Fibroblast of skin of back (primary cell): ENCODE results near the gene SLC38A3.
"Not testable (repeated sequence)": the region's sequence is repeated elsewhere in the genome, so short reads cannot be mapped to it uniquely, and the experiment has no call there.

Source experiments
- DNase-seq: peaks from one replicate; pipeline ENCODE4 v3.0.0-alpha.2; 2013

Gene SLC38A3

GRCh38 chr3:50256978-50257890 lies 52.2 kb downstream of the SLC38A3 start:
- DNase-seq: no peak

- DNase-seq: no peak
Observed at GRCh38 chr3:50258029-50258680, 53.1 kb downstream of the SLC38A3 start.

- DNase-seq: no peak
Observed at GRCh38 chr3:50258979-50259378, 53.9 kb downstream of the SLC38A3 start.

GRCh38 chr3:50259432-50260026 lies 54.5 kb downstream of the SLC38A3 start:
- DNase-seq: no peak

GRCh38 chr3:50260027-50260941 lies 55.2 kb downstream of the SLC38A3 start:
- peak; percentile 88 for DNase-seq

DNA sequence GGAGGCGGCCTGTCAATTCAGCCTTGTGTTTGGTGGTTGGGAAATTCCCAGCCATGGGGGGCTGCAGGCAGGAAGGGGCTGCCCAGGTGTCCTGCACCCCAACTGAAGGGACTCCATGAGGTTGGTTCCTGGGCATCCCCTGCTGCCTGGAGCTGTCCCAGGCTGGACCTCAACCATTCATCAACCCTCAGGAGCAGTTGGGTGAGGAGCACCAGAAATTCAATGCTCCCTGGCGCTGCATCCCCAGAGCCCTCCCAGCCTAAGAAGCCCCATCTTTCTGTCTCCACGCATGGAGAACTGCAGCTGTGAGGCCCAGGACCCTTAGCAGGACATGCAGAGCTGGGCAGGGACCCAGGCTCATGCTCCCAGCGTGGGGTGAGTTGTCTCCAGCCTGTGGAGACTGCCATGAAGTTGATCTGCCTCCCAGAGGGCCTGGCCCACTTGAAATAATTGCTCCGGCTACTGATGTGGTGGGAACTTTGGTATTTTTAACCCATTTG lies 55.9 kb downstream of the SLC38A3 start:
- no peak for DNase-seq

DNA sequence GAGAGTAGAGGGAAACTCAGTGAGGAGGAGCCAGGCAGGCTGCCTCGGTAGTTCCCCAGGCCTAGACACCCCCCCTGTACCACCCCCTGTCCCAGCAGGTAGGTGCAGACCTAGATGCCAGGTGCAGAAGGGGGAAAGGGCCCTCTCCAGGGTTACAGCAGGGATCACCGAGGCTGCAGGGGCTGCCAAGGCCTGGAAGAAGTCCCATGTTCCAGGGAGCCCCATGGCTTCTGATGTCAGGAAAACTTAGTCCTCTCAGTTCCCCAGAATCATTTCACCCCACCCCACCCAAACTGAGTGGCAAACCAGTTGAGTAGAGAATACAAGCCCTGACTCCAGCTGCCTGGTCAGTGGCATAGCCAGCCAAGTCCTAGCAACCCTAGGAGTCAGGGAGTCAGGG lies 56.4 kb downstream of the SLC38A3 start:
- no peak for DNase-seq

- not testable (repeated sequence) for DNase-seq
Observed at GRCh38 chr3:50262200-50262599, 57.1 kb downstream of the SLC38A3 start.

GRCh38 chr3:50262778-50263177 lies 57.7 kb downstream of the SLC38A3 start:
- no peak for DNase-seq

DNA sequence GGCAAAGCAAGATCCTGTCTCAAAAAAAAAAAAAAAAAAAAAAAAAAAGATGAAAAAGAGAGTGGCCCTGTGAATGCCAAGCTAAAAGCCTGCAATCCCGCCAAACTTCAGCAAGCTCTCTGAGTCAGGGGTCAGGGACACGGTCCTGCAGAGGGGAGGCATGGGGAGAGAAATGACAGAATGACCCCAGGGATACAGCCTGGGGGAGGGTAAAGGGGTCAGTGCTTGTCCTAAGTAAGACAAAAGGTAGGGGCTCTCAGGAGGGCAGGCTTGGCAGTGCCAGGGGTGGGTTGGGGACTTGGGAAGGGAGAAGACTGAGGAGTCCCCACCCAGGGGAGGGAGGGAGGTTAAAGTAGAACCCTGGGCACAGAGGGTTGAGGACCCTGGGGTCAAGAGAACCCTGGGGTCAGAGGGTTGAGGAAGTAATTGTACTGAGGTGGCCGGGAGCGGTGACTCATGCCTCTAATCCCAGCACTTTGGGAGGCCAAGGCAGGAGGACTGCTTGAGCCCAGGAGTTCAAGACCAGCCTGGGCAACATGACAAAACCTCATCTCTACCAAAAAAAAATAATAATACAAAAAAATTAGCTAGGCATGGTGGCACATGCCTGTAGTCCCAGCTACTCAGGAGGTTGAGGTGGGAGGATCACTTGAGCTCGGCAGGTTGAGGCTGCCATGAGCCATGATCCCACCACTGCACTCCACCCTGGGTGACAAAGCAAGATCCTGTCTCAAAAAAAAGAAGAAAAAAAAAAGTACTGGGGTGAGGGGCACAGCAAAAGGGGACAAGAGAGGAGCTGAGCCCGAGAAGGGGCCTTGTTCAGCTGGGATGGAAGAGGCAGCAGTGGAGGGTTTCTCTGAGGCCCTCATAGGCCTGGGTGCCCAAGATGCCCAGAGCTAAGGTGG lies 58.7 kb downstream of the SLC38A3 start:
- DNase-seq: no peak

DNA sequence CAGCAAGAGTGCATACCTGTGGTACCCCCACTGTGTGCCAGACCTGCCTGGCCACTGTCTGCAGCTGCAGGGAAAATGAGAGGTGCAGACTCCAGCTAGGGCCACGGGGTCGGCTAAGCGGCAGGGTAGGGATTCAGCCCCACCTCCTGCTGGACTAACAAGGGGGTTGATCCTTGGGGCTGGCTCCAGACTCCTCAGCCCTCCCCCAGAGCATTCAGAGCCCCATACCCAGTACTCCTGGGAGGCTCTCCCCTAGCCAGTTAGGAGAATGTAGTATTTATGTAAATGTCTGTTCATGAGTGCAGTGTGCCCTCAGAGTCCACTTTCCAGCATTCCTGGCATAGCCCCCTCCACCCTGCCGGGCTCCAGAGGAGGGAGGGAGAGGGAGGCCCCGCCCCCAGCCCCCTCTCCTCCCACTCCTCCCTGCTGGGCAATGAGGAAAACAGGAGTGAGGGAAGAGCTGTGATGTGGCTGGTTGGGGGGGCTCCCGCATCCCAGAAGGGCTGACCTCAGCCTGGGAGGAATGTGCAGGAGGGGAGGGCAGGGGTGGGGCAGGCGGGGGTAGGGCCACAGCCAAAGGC lies 59.4 kb downstream of the SLC38A3 start:
- peak; percentile 98 for DNase-seq

DNA sequence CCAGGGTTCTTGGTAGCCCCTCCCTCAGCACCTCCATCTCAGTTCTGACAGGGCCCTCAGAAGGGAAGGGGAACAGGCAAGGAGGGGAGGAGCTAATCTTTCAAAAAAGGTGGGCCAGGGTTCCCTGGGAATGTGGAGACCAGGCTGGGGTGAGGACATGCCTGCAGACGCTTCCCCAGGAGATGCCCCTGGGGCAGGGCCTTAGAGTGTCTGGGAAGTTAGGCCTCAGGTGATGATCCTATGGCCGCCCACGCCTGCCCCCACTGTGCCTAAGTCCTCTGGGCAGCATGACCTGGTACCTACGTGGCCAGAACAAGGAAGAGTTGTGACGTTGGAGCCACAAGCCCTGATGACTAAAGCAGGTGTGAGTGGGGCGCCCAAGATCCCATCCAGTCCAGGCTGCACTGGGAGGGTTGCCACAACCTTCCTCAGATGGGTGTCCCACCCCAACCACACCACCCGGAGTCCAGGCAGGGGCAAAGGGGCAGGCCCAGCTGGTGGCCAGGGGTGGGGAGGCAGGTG lies 60.0 kb downstream of the SLC38A3 start:
- no peak for DNase-seq

- DNase-seq: no peak
Observed at GRCh38 chr3:50265571-50265970, 60.5 kb downstream of the SLC38A3 start.

- no peak for DNase-seq
Observed at GRCh38 chr3:50266017-50266416, 60.9 kb downstream of the SLC38A3 start.

DNA sequence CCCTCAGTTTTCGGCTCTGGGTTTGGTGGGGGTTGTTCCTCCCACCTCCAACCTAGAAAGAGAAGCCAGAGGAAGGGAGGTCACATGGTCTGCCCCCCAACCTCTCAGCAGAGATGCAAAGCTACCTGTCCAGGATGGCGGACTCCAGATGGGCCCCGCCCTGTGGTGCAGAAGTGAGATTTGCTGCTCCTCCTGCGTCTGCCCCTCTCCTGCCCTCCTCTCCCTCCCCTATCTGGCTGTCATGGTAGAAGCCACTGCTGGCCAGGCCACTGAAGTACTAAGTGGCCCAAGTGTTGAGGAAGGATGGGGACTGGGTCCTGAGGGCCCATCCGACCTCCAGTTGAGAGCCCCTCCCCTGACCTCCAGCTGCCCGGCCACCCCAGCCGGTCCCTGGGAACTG lies 61.8 kb downstream of the SLC38A3 start:
- no peak for DNase-seq

DNA sequence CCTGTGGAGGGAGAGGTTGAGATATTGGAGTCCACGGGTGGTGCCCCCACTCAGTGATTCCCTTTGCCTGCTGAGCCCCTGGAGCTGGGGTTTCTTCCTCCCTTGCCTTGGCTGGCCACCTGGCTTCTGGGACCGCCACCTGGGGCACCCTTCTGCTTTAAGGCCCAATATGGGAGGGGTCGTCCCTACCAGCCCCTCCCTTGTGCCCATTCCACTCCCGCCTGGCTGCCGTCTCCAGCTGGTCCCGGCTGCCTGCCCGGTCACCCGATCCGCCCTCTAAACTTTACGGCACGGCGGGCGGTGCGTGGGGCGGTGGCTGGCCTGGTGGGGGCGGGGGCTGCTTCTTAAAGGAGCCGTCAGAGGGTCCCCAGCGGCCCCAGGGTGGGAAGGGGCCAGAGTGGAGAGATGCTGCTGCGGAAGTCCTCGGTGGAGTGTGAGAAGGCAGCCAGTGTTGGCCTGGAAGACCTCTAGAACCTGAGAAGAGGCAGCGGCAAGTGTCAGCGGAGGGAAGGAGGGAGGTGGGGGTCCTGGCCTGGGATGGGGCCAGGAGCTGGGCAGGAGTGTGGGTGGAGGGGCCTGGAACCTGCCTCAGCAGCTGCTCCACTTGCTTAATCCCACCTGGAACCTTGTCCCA lies 62.3 kb downstream of the SLC38A3 start:
- no peak for DNase-seq

DNA sequence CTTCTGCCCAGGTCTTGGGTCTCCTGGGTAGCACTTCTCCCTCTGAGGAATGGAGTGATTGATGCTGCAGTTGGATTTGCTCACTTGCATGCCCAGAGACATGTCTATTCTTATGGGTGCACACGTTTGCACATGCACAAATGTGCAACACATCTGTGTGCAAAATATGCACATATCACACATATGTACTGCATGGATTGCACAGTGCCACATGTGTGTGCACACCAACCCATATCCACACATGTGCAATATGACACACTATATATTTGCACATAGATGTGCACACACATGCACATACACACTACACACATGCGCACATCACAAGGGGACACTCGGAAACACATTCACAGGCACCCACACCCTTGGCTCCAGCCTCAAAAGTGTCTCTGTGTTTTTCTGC lies 63.2 kb downstream of the SLC38A3 start:
- DNase-seq: no peak

- DNase-seq: peak; percentile 69
Observed at GRCh38 chr3:50268703-50269451, 63.8 kb downstream of the SLC38A3 start, which contains the start of gene SEMA3B. TSS of gene SEMA3B (plus strand) at chr3:50269147. CDS start at chr3:50269241, 94 bp downstream.

DNA sequence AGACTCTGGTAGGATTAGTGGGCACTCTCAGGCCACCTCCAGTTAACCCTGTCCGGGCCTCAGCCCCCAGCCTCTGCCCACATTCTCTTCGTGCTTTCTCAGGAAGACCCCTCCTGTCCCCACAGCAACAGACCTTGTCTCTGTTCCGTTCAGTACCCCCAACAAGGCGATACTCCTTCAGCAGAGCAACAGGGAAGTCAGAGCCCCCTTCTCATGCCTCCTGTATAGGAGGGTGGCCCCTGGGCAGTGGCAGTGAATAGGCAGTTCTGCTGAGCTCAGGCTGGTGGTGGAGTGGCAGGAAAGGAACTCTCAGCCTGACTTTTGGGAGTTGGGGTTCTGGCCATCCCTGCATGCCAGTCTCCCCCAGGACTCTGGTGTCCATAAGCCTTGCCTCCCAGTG lies 64.4 kb downstream of the SLC38A3 start:
- DNase-seq: no peak
